ENCODE data around the gene TUT4. TPM values are rescaled to one million over a fixed set of nuclear protein-coding genes. Genes with fewer than 3 reads are reported as not detected.
"Not testable (repeated sequence)": the region's sequence is repeated elsewhere in the genome, so short reads cannot be mapped to it uniquely, and the experiment has no call there.

TUT4 gene
- total RNA-seq, result 32.7 TPM
- long read RNA-seq, partial matches to known transcripts, result 2 of 7 reads
- long read RNA-seq, other reads (novel, unspliced or antisense), result 5 of 7 reads

- intact Hi-C loops (cut with DNase I), result loop anchor here (5.0 kb wide), 2 partner anchors 50 to 135 kb away; partner anchors contain the start of gene GPX7
- peak; percentile 88 for ATAC-seq
- peak; percentile 91 for DNase-seq (ENCODE audit: missing footprints)
Observed at GRCh38 chr1:52552505-52553361, at the start of gene TUT4. TSS of gene TUT4 (minus strand) at chr1:52553092. CDS start at chr1:52526280, 26,812 bp downstream.

DNA sequence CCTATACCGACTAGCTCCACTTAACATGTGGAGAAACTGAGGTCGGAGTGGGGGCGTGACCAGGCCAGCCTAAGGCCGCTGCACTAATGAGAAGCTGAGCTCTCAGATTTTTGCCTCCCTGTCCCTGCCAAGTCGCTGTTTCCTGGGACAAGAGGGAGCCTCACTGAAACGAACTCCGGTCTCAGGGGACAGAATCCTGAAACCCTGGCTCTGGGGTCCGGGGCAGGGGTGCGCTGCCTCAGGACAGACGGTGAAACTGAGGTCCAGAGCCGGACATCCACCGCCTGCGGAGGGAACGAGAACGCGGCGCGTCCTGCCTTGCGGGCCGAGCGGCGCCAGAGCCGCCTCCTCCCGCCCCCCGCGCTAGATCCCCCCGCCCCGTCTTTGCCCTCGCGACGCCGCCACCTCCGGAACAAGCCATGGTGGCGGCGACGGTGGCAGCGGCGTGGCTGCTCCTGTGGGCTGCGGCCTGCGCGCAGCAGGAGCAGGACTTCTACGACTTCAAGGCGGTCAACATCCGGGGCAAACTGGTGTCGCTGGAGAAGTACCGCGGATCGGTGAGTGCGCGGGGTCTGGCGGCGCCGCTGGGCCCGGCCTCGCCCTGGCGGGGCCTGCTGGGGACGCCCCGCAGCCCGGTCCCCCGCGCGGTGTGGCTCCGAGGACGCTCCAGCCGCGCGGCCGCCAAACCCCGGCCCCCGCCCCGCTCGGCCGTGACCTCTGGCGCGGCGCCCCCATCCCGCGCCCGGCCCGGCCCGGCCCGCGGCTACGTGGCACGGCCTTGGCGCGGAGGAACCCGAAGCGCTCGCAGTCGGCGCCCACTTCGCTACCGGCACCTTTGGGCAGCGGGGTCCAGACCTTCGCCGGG lies 49.3 kb upstream of the TUT4 start, which contains the start of gene GPX7:
Gene GPX7 (plus strand): TSS at position 381 of the 865 bp plus-strand sequence. CDS start 39 bp downstream, at position 420.
- DNase-seq (ENCODE audit: missing footprints) (peak; percentile 79), ATAC-seq (peak; percentile 81)
- intact Hi-C loops (cut with DNase I), result loop anchor here (5.0 to 10.0 kb wide), 2 partner anchors 50 to 73 kb away; partner anchors contain the start of gene TUT4

DNA sequence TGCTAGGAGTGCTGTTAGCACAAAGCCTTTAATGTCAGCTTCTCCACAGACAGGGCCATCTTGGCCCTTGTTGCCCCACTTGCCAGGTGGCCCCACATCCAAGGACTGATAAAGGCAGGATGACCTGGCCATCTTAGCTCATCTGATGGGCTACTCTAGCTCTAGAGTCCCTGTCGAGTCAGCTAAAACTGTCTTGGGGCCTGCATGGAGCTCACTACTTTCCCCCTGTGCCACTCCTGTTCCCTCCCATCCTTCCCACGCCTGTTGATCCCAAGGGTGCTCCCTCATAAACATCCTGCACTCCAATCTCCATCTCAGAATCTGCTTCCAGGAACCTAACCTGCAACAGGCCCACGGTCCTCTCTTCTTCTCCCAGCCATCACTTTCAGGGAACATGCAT lies 48.6 kb upstream of the TUT4 start:
- no peak for ATAC-seq
- intact Hi-C loops (cut with DNase I), result loop anchor here (5.0 to 10.0 kb wide), 2 partner anchors 49 to 73 kb away; partner anchors contain the start of gene TUT4
- no peak for DNase-seq (ENCODE audit: missing footprints)

GRCh38 chr1:52600533-52601179 lies 47.8 kb upstream of the TUT4 start:
- ATAC-seq, result no peak
- intact Hi-C loops (cut with DNase I), result loop anchor here (5.0 to 10.0 kb wide), 2 partner anchors 48 to 74 kb away; partner anchors contain the start of gene TUT4
- no peak for DNase-seq (ENCODE audit: missing footprints)

DNA sequence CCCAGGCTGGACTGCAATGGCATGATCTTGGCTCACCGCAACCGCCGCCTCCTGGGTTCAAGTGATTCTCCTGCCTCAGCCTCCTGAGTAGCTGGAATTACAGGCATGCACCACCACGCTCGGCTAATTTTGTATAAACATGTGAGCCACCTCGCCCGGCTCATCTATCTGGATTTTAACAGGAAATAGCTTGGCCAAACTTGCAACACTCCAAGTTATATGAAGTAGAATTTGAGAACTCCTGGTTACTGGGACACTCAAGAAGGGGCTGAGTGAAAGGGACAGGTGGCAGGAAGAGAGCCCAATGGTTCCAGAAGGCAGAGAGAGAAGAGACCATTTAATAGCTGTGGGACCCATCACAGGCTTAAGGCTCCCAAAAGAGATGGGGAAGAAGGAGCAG lies 46.3 kb upstream of the TUT4 start:
- no peak for DNase-seq (ENCODE audit: missing footprints)
- intact Hi-C loops (cut with DNase I), result no loop called here
- ATAC-seq, result no peak

DNA sequence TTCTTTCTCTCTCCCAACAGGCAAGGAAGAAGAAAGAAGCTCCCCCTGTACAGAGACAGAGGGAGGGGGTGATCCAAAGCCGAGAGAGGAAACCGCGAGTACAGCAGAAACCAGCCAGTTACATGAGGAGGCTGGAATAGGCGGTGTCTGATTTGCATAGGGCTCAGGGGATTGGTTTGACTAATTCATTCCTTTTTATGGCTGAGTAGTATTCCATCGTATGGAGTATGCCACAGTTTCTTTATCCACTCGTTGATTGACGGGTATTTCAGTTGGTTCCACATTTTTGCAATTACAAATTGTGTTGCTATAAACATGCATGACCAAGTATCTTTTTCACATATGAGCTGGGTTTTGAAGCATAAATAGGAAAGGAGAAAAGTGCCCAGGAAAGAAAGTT lies 45.8 kb upstream of the TUT4 start:
- ATAC-seq (no peak), DNase-seq (ENCODE audit: missing footprints) (no peak)
- intact Hi-C loops (cut with DNase I), result no loop called here

- intact Hi-C loops (cut with DNase I), result no loop called here
Observed at GRCh38 chr1:52597912-52598311, 45.0 kb upstream of the TUT4 start.

GRCh38 chr1:52595061-52595460 lies 42.2 kb upstream of the TUT4 start:
- no peak for DNase-seq (ENCODE audit: missing footprints)
- ATAC-seq, result no peak
- intact Hi-C loops (cut with DNase I), result no loop called here

More at GRCh38 chr1:52597912-52598311, 45.0 kb upstream of the TUT4 start:
- DNase-seq (ENCODE audit: missing footprints) (no peak), ATAC-seq (no peak)

- intact Hi-C loops (cut with DNase I), result no loop called here
- no peak for DNase-seq (ENCODE audit: missing footprints)
- no peak for ATAC-seq
Observed at GRCh38 chr1:52593495-52593894, 40.6 kb upstream of the TUT4 start.

DNA sequence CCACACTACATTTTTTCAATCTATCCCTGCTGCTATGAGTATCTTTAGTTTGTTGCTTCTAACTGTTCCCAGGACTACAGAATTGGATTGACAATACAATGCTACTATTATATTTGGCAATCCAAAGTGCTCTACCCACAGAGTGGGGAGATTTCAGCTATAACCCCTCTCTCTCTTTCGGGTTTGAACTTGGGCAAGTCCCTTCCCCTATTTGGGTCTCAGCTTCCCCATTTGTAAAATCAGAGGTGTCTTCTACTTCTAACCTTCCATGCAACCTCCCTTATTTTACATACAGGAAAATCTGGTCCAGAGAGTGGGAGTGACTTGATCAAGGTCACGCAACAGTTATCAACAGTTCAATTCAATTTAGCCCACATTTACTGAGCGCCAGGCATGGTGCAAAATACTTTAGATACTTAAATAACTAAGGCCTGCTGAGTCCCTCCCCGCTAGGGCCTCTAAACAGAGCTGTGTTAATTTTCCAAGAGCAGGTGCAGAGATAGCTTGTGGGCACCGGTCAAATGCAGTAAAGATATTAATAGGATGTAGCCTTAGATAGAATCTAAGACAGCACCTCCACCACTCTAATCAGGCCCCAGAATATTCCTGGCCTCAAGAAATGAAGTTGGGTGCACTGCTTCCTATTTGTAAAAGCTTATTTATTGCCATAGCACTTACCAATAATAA lies 39.9 kb upstream of the TUT4 start:
- no peak for DNase-seq (ENCODE audit: missing footprints)
- intact Hi-C loops (cut with DNase I), result no loop called here
- ATAC-seq, result no peak

DNA sequence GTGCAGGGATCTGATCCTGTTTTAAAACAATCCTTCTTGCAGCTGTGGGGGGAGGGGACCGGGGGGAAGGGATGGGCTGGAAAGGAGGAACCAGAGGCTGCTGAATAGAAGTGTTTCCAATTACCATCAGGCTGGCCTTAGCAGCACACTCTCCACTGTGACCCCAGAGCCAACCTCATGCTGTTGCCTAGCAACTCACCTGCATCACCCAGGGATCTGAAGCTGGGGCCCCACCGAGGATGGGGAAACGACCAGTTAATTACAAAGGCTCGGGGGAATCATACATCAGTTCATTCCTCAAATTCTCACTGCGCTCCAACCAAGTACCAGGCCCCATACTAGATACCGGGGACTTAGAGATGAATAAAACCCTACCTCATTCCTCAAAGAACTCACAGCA lies 37.4 kb upstream of the TUT4 start:
- no peak for ATAC-seq
- DNase-seq (ENCODE audit: missing footprints), result no peak
- intact Hi-C loops (cut with DNase I), result no loop called here

DNA sequence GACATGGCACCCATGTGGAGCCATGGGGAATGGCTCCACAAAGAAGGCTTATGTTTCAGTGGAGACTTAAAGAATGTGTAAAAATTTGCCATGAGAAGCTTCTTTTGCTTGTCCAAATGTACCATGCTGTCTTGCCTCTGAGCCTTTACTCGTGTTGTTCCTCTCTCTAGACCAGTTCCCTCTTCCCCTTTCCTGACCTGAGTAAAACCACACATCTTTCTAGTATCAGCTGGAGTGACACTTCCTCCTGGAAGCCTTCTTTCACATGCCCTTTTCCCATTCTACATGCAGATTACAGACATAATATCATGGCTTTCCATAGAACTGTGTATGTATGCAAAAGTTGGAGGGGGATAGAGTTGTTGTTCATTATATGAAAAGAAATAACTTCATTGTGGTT lies 35.6 kb upstream of the TUT4 start:
- ATAC-seq, result no peak
- DNase-seq (ENCODE audit: missing footprints), result no peak
- intact Hi-C loops (cut with DNase I), result no loop called here

- DNase-seq (ENCODE audit: missing footprints) (no peak), ATAC-seq (no peak)
- intact Hi-C loops (cut with DNase I), result no loop called here
Observed at GRCh38 chr1:52588027-52588426, 35.1 kb upstream of the TUT4 start.

- DNase-seq (ENCODE audit: missing footprints) (no peak), ATAC-seq (no peak)
- intact Hi-C loops (cut with DNase I), result no loop called here
Observed at GRCh38 chr1:52585474-52585873, 32.6 kb upstream of the TUT4 start.

DNA sequence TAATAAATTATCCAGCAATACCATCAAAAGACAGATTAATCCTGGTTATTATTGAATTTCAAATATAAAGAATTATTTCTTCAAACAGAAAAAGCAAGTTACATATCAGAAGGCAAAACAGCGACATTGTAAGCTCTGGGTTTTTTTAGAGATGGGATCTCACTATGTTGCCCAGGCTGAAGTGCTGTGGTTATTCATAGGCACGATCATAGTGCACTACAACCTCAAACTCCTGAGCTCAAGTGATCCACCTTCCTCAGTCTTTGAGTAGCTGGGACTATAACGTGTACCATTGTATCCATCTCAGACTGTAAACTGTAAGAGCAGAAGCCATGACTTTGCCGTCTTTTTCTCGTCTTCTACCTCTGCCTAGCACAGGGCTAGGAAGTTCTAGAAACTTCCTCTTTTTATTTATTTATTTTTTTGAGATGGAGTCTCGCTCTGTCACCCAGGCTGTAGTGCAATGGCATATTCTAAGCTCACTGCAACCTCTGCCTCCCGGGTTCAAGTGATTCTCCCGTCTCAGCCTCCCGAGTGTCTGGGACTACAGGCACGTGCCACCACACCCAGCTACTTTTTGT lies 29.3 kb upstream of the TUT4 start:
- DNase-seq (ENCODE audit: missing footprints) (no peak), ATAC-seq (no peak)

DNA sequence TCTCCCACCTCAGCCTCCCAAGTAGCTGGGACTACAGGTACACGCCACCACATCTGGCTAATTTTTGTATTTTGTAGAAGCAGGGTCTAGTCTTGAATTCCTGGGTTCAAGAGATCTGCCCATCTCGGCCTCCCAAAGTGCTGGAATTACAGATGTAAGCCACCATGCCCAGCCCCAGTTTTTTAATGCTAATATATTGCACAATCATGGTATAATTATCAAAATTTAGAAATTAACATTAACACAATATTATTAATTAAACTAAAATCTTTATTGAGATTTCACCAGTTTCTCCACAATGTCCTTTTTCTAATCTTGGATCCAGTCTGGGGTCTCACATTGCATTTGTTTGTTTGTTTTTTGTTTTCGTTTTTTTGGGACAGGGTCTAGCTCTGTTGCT lies 27.4 kb upstream of the TUT4 start:
- intact Hi-C loops (cut with DNase I), result no loop called here
- ATAC-seq, result no peak

More for the DNA sequence above, 29.3 kb upstream of the TUT4 start:
- intact Hi-C loops (cut with DNase I), result no loop called here

DNA sequence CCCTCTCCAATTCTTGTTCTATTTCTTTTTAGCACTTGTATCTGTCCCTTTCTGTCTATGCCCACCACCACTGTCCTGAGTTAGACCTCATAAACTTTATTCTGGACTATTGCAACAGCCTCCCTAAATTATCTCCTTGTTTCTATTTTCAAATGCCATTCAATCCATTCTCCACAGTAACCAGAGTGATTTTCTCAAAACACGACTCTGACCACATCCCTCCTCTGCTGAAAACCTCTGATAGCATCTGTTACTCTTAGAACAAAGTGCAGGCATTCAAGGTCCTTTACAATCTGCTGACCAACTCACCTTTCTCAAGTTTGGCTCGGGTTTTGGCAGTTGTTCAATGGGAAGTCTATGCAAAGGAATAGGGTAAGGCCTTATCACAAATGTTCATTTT lies 26.5 kb upstream of the TUT4 start:
- intact Hi-C loops (cut with DNase I), result no loop called here
- no peak for ATAC-seq
- DNase-seq (ENCODE audit: missing footprints), result no peak

More for the DNA sequence above, 27.4 kb upstream of the TUT4 start:
- no peak for DNase-seq (ENCODE audit: missing footprints)

DNA sequence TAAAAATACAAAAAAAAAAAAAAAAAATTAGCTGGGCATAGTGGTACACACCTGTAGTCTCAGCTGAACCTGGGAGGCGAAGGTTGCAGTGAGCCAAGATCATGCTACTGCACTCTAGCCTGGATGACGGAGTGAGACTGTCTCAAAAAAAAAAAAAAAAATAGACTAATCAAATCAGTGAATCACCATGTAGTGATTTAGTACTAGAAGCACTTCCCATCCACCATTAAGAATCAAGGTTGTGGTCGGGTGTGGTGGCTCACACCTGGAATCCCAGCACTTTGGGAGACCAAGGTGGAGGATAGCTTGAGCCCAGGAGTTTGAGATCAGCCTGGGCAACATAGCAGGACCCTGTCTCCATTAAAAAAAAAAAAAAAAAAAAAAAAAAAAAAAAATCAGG lies 25.2 kb upstream of the TUT4 start:
- DNase-seq (ENCODE audit: missing footprints); ATAC-seq; intact Hi-C loops (cut with DNase I): not testable (repeated sequence)

Data from Right ventricle myocardium inferior (tissue), 1 donor.